ENCODE measurements around the gene SEMA4B.

SEMA4B gene

DNA sequence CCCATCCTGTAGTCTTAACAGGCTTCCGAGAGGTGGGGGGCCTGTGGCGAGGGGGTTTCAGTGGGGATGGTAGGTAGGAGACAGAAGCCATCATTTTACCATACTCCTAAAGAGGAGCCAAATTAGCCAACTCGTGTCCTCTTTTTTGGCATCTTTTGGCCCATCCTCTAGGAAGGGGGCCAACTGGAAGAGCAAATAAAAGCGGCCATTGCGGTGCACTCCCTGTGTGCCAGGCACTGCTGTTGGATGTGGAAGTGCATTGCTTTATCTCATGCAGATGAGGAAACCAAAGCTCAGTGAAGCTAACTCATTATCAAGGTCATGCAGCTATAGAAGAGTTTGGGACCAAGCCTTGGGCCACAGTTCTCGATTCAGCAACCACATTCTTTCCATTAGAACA, 6.1 kb downstream of the SEMA4B start:
- no peak for DNase-seq (ENCODE audit: low spot score)

DNA sequence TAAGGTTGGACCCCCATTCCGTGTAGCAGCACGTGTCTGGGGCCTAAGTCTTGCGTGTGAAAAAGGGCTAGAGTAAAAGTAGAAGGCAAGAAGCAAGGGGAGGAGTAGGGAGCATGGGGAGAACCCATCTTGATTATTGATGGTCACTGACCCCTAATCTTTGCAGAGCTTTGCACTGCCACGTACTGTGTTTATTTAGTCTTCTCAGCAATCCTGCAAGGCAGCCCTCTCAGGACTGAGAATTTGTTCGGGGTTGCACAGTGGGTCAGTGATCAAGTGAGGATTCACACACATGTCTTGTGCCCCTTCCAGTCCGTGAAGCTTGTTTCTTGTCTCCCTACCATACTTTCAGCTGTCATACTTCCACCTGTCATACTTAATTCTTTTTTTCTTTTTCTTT, 7.2 kb downstream of the SEMA4B start:
- DNase-seq (ENCODE audit: low spot score): no peak

- no peak for DNase-seq (ENCODE audit: low spot score)
These were observed 8.5 kb downstream of the SEMA4B start for GRCh38 chr15:90209591-90209990.

- no peak for DNase-seq (ENCODE audit: low spot score)
These were observed 9.5 kb downstream of the SEMA4B start for GRCh38 chr15:90210593-90210992.

DNA sequence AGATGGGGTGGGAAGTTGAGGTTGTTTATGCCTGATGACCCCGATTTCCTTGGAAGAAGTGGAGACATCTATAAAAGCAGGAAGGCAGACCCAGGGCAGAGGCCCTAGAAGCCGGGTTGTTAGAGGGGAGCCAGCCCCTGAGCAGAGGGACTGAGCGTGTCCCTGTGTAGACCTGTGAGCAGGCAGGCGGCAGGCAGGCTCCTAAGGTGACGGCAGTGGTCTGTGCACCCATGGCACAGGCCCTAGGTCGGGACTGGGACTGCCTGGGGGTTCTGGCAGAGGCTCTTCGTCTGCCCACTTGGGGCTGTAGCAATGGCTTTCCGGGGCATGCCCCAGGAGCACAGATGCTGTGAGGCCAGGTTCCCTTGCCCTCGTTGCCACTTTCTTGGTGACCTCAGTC, 9.9 kb downstream of the SEMA4B start:
- no peak for DNase-seq (ENCODE audit: low spot score)

- DNase-seq (ENCODE audit: low spot score): peak; percentile 90
These were observed 10.5 kb downstream of the SEMA4B start for GRCh38 chr15:90211440-90212143.

DNA sequence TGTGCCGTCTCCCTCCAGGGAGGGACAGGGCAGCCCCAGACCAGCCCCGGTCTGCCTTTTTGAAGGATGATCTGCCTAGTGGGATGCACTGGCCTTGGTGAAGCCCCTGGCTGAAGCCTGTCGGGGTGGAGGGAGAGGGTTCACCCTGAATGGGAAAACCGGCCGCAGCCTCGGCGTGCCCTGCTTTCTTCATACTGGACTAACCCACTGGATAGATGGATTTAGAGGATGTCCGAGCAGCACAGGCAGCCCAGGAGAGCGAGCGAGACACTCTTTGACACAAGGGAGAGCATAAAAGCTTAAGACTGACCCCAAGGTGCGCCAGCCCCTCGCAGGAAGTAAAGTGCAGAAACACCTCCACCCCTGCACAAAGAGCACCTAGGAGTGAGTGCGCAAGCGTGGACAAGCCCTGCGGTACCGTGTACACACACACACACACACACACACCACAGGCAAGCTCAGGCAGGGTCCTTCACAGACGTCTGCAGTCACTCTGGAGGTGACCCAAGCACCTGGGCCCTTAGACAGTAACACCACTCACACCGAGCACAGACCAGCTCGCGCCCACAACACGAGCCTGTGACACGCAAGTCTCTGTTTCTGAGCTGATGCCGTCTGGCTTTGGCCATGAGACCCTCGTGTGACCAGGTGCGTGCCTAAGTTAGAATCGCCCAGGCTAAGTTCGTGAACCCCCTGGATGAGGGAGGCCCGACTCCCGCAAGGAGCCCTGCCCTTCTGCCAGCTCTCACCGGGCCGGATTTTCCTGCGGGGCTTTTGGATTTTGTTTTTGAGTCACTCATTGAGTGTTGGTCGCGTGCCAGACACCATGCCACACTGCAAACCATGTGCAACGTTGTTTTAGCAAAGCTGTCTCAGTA, 11.3 kb downstream of the SEMA4B start:
- DNase-seq (ENCODE audit: low spot score): no peak

DNA sequence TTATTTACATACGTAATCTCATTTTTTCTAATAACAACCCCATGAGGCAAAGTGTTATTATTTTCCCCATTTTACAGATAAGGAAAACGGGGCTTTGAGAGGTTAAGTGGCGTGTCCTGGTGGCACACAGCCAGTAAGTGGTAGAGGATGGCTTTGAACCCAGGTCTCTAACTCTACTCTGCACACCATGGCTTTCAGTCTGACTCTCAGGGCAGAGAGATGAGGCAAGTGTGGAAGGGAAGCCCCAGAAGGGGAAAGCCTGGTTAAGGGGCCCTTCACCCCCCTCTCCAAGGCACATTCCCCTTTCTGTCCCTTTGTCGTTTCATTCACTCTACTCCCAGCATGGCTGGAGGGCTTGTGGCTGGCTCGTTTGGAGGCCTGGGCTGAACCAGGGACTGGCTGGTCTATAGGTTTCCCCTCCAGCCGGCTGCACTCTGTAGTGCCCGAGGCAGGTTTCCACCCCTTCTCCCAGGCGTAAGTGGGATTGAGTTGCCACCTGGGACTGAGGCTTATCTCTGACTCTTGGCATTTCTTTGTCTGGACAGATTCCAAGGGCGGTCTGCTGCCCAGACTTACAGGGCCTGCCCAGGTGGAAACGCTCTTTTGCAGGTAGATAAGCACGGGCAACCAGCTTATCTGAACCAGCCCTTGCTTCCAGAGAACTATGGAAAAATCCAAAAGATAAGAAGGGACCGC, 12.1 kb downstream of the SEMA4B start:
- no peak for DNase-seq (ENCODE audit: low spot score)

DNA sequence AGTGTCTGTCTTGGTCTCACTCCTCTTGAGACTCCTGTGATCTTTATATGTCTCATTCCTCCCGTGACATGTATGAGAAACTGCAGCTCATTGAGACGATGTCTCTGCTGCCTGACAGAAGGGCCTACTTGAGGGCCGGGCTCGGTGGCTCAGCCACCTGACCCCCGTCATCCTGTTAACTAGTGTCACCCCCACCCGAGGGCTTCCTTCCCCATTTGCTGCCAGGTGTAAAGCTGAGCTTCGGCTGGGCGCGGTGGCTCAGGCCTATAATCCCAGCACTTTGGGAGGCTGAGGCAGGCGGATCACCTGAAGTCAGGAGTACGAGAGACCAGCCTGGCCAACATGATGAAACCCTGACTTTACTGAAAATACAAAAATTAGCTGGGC, 12.7 kb downstream of the SEMA4B start:
- no peak for DNase-seq (ENCODE audit: low spot score)

GRCh38 chr15:90214553-90215196, 13.5 kb downstream of the SEMA4B start:
- peak; percentile 55 for DNase-seq (ENCODE audit: low spot score)

- DNase-seq (ENCODE audit: low spot score): no peak
These were observed 16.7 kb downstream of the SEMA4B start for GRCh38 chr15:90217671-90218394.

DNA sequence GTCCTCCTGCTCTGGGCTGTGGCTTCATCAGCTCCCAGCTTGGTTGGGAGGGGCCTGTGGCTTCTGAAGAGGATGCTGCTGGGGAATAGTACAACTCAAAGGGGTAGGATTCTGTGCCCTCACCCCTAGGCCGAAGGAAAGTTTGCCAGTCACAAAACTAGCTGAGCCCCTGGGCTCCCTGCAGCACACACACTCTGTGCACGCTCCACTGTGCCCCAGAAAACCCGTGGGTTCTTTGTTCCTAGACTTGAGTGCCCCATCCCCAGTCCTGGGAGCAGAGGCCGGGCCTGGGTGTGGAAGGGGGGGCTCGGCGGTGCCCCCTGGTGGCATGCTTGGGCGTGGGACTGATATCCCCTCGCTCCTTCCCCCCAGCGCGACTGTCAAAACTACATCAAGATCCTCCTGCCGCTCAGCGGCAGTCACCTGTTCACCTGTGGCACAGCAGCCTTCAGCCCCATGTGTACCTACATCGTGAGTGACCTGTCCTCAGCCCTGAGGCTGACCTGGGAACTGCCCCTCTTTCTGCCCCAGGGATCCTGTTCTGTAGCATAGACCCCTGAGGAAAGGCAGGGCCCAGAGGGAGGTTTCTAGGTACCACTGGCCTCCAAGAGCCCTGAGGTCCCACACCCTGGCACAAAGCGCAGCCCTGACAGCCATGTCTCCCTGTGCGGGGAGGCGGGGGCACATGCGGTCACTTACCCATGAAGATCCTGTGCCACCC, 18.5 kb downstream of the SEMA4B start:
- DNase-seq (ENCODE audit: low spot score): peak; percentile 66

- peak; percentile 96 for DNase-seq (ENCODE audit: low spot score)
These were observed 20.2 kb downstream of the SEMA4B start for GRCh38 chr15:90221246-90221900.

GRCh38 chr15:90222547-90222946, 21.4 kb downstream of the SEMA4B start:
- no peak for DNase-seq (ENCODE audit: low spot score)

DNA sequence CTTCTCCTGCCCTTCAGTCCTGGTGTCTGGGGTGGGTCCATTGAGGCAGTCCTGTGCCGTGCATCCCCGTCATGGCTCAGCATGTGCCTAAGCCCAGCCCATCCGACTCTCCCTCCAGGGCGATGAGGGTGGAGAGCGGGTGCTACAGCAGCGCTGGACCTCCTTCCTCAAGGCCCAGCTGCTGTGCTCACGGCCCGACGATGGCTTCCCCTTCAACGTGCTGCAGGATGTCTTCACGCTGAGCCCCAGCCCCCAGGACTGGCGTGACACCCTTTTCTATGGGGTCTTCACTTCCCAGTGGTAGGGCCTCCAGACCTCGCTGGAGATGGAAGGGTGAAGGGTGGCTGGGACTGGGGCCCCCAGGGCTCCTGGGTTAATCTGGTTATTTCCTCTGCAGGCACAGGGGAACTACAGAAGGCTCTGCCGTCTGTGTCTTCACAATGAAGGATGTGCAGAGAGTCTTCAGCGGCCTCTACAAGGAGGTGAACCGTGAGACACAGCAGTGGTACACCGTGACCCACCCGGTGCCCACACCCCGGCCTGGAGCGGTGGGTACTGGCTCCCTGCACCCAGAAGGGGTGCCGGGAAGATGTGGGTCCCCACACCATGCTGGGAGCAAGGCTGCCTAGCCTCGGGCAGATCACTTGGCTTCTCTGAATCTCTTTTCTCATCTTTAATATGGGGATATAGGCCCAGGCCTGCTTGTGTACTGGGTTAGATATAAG, 22.5 kb downstream of the SEMA4B start:
- DNase-seq (ENCODE audit: low spot score): peak; percentile 1

DNA sequence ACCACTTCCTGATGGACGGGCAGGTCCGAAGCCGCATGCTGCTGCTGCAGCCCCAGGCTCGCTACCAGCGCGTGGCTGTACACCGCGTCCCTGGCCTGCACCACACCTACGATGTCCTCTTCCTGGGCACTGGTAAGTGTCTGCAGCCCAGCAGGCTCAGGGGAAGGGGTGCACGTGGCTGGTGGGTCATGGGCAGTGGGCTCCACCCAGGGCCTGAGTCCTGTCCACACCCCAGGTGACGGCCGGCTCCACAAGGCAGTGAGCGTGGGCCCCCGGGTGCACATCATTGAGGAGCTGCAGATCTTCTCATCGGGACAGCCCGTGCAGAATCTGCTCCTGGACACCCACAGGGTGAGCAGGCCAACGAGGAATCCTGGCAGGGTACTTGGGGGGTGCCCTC, 23.9 kb downstream of the SEMA4B start:
- DNase-seq (ENCODE audit: low spot score): peak; percentile 1

GRCh38 chr15:90225504-90226234, 24.5 kb downstream of the SEMA4B start:
- DNase-seq (ENCODE audit: low spot score): no peak

DNA sequence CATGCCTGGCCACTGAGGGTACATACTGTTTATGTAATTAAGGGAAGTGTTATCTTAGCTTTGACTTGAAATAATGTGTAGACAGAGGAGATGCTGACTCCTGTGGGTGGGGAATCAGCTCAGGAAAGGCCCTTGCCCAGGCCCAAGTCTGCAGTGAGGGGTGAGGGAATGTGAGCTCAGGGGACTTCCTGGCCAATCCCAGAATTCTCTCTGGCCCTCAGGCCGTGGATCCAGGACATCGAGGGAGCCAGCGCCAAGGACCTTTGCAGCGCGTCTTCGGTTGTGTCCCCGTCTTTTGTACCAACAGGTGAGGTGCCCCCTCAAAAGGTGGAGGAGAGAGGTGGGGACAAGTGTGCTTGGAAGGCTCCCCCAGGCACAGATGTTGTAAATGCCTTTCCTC, 26.2 kb downstream of the SEMA4B start:
- DNase-seq (ENCODE audit: low spot score): no peak
